GM18861 (cell line): Measurements from ENCODE around the gene GLB1L.

Experiments used
- ATAC-seq: cut with Tn5 transposase; IDR thresholded peaks from one replicate; pipeline ENCODE4 v1.9.1; 2021; ENCODE audit not compliant: unreplicated experiment

Gene GLB1L

DNA sequence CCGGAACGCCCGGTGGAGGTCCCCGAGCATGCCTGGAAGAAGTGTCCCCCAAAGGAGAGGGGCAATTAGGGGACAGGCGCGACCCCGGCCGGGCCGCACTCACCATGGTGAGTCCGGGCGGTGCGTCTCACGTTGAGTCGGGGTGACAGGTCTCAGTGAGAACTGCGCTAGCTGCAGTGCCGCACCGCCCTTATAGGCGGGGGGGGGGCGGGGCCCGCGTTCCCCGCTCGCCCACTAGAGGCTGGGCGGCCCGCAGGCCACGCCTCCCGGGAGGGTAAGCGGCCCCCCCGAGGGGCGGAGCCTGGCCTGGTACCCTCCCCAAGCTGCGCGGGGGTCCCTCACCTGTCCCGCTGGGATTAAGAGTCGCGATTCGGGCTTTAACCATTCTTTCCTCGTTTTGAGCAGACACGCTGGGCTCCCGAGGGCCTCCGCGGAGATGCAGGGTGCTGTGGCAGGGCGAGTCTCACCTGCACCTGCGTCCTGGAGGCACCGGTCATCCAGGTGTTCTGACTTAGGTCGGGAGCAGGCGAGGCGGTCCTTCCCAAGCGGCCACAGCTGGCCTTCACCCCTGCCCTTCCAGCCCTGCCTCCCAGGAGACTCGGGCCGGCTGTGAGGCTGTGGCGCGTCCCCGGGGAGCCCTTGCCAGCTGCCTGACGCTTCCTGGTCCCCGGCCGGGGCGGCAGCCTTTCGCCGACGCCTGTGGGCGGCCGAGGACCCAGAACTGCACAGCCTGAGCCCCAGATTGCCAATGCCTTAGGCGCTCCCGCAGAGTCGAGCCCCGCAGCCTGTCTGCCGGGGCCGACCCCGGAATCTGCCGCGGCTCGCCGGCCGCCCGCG is 8.7 kb upstream of the GLB1L start, which contains the start of gene TUBA4A:
TSS of gene TUBA4A (minus strand) at position 166 of the 837 bp plus-strand sequence. CDS start at position 106, 60 bp downstream.
- ATAC-seq = peak; percentile 30

DNA sequence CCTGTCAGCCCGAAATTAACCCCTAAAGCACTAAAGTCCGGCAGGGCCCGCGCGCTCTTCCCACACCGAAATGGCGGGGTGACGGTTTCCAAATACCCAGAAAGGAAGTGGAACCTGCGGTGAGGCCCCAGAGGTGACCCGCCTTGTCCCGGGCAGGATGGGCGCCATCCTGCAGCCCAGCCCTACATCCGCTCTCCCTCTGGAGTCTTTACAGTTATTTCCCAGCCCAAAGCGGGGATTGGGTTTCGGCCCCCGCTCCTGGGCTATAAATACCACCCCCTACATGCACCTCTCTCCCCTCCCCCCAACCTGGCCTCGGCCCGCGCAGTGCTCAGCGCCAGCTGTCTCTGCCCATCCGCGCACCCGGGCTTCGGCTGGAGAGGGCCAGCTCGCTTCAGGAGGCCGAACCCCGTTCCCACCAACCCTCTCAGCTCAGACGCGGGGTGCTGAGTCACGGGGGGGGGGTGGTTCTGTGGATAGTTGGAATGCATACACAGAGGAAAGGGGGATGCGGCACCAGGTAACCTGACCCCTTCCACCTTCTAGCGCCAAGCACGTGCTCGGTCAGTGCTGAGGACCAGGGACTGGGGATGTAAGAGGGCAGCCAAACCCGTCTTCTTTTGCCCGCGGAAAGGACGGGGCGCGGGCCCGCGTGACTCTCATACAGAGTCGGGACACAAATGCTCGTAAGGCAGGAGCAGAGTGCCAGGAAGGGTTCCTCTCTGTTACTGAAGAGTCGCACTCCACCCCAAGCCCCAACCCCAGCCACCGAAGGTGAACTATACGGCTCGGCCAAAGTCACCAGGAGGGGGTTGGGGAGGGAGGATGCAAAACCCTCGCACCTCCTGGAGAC is 7.9 kb upstream of the GLB1L start, which contains the start of gene TUBA4B:
TSS of gene TUBA4B (plus strand) at position 344 of the 853 bp plus-strand sequence. CDS start at position 509, 165 bp downstream.
- ATAC-seq = no peak

DNA sequence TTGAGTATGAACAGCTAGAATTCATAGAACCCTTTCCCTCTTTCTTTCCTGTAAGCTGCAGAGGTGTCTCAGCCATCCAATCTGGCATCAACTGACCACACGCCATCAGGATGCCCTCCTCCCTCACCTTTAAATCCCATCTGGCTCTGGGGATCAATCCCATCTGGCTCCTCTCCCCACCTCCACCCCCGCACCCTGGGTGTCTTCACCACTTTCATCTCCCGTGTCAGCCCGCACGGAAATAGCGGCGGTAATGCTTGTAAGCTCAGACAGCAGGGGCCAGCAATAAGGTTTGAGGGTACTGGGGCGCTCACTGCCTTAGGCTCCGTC is 7.3 kb upstream of the GLB1L start:
- ATAC-seq = no peak

DNA sequence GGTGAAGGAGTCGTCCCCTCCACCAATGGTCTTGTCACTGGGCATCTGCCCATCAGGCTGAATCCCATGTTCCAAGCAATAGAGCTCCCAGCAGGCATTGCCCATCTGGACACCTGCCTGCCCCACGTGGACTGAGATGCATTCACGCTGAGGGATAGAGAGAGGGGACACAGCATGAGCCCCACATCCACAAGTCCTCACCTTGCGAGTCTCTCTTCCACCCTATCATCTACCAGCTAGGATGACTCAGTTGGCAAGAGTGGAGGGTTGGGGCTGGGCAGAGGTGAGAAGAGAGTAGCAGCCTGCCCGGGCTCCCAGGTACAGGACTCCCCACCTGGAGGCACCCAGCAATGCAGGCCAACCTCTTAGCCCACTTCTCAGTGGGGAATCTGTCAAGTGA is 6.8 kb upstream of the GLB1L start:
- ATAC-seq = no peak

DNA sequence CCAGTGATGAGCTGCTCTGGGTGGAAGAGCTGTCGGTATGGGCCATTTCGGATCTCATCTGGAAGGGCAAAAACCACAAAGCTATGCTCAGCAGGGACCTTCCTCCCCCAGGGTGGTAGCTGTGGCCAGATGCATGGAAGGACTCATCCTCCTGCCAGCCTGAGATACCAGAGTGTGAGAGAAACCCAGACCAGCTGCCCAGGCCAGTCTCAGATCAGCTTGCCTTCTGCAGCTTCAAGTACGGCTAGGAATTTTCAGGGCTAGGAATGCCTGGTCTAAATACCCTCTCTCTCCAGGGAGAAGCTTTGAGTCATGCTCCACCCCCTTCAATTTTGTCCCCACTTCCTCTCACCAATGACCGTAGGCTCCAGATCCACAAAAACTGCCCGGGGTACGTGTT is 6.4 kb upstream of the GLB1L start:
- ATAC-seq = no peak

DNA sequence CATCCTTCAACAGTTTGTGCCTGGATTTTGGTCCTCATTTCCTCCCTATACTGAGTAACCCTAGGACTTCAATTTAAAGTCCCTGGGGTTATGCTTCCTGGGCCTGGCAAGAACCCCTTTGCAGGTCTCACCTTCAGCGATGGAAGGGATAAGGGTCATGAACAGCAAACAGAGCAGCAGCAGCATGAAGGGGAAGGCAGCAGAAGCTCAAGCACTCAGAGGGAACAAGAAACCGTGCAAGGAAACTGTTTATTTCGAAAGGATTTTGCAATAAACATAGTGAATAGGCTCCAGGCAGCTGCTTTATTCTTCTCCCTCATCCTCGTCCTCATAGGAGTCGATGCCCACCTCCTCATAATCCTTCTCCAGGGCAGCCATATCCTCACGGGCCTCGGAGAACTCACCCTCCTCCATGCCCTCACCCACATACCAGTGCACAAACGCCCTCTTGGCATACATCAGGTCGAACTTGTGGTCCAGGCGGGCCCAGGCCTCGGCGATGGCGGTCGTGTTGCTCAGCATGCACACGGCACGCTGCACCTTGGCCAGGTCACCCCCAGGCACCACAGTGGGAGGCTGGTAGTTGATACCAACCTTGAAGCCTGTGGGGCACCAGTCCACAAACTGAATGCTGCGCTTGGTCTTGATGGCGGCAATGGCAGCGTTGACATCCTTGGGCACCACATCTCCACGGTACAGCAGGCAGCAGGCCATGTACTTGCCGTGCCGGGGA is 5.0 kb upstream of the GLB1L start:
- ATAC-seq = no peak

DNA sequence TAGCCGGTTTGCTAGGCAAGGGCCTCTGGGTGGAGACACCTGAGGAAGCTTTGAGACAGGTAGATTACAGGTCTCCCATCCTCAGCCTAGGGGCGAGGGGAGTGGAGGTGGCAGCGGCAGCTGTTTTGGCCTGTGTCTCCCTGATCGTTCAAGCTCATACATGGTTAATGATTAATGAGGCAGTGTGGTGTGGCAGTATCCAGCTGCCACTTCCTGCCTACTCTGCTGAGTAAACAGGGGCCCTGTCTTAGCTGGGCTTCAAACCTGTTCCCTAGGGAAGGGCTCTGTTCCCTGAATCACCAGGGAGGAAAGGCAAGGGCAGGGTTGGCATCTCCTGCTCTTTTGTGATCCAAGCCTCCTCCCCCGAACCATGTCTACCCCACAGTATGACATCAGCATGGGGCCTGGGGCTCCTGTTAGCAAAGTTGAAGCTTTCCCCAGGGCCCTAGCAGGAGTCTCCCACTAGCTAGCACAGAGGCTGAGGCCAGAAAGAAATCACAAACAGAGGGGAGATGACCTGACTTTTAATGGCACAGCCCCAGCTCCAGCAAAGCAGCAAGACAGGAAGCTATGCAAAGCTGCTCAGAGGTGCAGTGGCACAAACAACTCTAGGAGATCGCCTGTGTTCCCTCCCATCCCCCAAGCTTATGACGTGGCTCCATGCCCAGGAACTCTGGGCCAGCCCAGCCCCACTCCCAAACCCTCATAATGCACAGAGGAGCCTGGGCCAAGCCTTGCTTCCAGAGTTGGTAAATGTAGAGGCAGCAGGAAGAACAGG is 4.1 kb upstream of the GLB1L start:
- peak; percentile 52 for ATAC-seq

DNA sequence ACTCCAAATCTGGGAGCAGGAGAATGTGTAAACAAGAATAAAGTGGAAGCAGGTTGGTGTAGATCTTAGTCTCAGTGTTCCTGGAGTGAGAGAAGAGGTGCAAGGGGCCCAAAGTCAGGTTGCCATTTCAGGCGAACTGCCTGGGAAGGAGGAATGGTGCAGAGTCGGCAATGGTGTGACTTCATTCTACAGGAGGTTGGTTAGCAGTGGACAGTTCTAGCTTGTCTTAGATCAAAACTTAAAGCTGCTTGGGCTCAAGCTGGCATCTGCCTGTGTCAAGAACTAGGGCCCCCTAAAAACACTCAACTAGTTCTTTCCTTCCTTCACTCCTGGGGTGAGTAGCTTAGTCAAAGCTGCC is 3.6 kb upstream of the GLB1L start:
- no peak for ATAC-seq

DNA sequence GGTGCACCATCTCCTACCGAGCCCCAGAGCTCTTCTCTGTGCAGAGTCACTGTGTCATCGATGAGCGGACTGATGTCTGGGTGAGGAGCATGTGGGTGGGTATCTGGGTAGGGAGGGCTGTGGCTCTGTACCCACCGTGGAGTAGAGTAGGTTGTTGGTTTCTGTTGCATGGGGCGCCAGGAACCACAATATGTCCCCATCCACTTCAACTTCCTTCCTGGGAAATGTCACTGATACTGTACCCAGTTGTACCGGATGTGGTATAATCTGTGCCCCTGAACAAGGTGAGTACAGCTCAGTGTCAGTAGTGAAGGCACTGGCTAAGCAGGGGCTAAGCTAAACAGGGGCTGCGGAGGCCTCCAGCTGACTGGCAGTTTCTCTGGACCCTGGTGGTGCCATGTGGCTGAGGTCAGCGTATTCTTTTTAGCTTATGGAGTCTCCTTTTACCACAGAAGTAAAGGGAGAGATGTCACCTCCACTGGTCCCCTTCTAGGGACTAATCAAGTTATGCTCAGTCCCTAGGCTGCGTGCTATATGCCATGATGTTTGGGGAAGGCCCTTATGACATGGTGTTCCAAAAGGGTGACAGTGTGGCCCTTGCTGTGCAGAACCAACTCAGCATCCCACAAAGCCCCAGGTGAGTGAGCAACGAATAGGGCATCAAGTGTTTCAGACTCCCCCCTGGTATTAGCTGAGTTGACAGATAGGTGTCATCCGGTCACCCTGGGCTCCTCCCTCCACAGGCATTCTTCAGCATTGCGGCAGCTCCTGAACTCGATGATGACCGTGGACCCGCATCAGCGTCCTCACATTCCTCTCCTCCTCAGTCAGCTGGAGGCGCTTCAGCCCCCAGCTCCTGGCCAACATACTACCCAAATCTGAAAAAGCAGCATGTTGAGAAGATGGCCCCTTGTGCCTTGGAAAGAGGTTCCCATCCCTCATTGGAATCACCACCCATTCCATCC is 2.7 kb upstream of the GLB1L start:
- no peak for ATAC-seq

DNA sequence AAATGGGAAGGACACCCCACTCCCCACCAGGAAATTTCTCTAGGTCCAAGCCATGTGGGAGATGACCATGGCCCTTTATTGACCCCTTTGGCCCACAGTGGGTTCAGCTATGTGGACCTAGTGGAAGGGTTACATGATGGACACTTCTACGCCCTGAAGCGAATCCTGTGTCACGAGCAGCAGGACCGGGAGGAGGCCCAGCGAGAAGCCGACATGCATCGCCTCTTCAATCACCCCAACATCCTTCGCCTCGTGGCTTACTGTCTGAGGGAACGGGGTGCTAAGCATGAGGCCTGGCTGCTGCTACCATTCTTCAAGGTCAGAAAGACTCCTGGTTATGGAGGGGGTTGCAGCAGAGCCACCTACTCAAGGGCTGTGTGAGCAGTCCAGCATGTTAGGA is 1.3 kb upstream of the GLB1L start:
- no peak for ATAC-seq

DNA sequence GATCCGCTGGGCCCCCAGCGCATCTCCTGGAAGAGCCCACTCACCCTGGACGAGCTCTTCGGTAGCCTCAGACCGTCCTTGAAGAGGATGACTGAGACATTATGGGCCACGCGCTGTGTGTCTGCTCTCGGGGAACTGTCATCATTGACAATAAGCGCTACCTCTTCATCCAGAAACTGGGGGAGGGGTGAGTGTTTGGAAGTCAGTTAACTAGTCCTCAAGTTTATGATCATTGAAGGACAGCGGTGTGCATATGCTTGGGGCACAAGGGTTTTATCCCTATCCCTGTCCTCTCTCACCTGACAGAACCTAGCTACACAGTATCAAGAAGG is 621 bp upstream of the GLB1L start:
- ATAC-seq = no peak

DNA sequence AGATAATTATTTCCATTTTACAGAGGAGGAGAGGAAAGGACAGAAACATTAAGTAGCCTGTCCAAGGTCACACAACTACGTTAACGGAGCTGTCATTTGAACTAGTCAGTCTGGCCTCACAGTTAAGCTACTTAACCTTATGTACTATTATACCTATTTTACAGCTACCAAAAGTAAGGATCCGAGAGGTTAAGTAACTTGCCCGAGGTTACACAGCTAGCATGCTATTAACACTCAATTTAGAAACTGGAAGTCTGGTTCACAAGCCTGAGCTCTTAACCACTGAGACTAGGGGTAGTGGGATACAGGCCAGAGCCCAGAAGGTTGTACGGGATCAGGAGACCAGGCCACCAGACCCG is 476 bp downstream of the GLB1L start:
- ATAC-seq = no peak

DNA sequence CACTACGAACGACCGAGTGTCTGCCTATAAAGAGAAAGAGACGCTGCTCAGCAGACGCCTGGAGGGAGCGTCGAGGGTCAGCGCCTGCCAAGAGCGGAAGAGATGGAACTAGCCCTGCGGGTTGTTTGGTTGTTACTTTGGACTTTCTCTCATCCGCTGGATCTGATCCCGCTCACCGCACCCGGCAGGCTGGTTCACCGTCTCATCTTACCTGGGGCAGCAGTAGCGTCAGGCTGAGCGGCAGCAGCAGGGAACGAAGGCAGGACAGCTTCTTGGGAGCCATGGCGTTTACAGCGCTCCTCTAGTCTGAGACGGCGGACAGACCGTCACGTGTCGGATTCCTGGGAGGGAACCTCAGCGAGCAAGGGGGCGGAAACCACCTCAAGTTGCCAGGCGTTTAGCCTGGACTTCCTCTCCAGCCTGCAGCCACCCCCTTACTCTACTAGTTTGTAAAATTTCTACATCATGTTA is 1.9 kb downstream of the GLB1L start:
- ATAC-seq = no peak

DNA sequence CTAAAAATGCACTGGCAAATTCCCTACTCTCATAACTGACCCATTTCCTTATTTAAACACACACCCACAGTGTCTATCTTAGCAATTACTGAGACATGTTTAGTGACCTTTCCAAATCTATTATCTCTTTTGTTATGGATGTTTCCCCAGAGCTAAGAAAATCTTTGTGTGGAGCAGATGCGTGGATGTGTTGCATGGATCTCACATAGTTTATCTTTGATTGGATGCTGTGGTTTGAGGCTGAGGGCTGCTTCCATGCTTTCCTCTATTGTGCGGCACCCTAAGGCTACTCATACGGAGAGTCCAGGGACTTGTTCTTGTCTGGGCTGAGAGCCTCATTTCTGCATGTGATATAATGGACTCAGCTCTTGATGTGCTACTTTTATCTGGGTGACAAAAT is 10.9 kb downstream of the GLB1L start:
- ATAC-seq = no peak

DNA sequence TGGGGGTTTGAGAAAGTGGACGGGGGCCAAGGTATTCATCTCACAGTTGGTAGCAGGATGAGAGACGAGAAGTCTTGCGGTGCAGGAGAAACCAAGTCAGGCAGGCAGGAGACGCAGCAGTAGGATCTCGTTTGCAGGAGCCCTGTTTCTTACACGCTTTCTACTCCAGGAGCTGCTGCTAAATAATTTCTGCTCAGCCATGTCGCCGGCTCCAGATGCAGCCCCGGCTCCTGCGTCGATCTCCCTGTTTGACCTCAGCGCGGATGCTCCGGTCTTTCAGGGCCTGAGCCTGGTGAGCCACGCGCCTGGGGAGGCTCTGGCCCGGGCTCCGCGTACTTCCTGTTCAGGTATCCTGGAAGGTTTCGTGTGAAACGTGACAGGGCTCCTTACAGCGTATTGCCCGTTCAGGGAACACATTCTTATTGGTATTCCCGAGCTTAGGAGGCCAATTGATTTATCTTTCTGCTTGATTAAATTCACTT is 15.1 kb downstream of the GLB1L start:
- no peak for ATAC-seq

DNA sequence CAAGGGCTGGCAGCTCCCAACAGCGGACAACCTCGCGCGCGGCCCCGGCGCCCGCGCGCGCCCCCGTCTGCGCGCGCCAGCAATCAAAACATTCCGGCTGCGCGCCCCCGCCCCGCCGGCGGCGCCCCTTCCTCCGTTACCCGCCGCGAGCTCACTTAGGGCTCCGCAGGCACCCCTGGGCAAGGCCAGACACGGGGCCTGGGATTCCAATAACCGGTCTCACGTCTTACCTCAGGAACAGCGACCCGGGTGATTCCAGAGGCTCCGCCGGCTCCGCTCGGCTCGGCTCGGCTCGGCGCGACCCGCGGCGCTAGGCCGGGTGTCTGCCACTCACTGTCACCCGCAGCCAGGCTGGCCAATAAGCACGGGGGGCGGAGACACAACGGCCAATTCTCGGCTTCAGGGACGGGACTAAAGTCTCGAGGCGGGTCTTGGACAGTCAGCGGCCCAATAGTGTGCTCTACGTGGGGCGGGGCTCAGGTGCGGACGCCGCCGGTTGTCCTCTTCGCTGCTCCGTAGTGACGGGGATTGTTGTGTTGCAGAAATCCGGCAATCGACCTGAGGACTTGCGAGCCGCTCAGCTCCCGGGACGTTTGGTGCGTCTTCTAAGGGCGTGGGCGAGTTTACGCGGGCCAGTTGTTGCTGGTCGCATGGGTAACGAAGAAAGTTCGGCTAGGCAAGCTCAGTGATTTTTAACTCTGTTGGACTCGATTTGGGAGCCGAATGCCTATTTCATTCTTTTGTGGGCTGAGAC is 15.8 kb downstream of the GLB1L start, which contains the start of the genes ANKZF1 and ATG9A:
TSS of gene ANKZF1 (plus strand) at position 502 of the 754 bp plus-strand sequence. CDS start 452 bp downstream, outside the sequence.
TSS of gene ATG9A (minus strand) at position 332 of the 754 bp plus-strand sequence. CDS start 1,612 bp downstream, outside the sequence.
- peak; percentile 91 for ATAC-seq

DNA sequence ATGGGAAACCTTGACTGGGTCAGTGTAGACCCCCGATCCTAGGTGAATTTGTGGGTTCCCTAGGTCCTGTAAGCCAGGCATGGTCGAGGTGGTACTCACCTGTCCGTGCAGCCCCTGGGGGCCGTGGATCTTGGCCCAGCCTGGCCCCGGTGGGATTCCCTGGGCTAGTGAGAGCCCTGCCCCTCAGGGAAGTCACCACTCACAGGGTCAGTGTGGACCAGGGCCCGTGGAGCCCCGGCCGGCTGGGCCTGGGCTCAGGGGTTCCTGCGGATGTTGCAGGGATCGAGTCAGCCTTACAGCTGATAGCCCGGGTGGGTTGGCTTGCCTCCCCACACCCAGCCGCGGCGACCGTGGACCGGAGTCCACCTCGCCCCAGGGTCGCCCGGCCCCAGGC is 16.3 kb downstream of the GLB1L start:
- peak; percentile 4 for ATAC-seq
